HG03342 (cell line): ENCODE results near the gene ENO1.
A peak's percentile ranks its signal among the peaks of the same experiment; 100 is the strongest.
"Not testable (repeated sequence)": the region's sequence is repeated elsewhere in the genome, so short reads cannot be mapped to it uniquely, and the experiment has no call there.

ENCODE experiments used
- ATAC-seq: cut with Tn5 transposase; IDR thresholded peaks from one replicate; pipeline ENCODE4 v1.9.1; 2021; ENCODE audit warnings: mild to moderate bottlenecking, moderate library complexity; ENCODE audit not compliant: unreplicated experiment

Gene ENO1

GRCh38 chr1:8897505-8897904, 19.0 kb upstream of the ENO1 start:
- not testable (repeated sequence) for ATAC-seq

- ATAC-seq: not testable (repeated sequence)
These were observed 18.3 kb upstream of the ENO1 start for GRCh38 chr1:8896775-8897174.

GRCh38 chr1:8892026-8892425, 13.5 kb upstream of the ENO1 start:
- no peak for ATAC-seq

- ATAC-seq: no peak
These were observed 12.9 kb upstream of the ENO1 start for GRCh38 chr1:8891401-8891800.

- ATAC-seq: no peak
These were observed 11.7 kb upstream of the ENO1 start for GRCh38 chr1:8889925-8890785.

- ATAC-seq: no peak
These were observed 10.8 kb upstream of the ENO1 start for GRCh38 chr1:8889103-8889846.

GRCh38 chr1:8886589-8886988, 8.1 kb upstream of the ENO1 start:
- ATAC-seq: no peak

GRCh38 chr1:8886031-8886524, 7.6 kb upstream of the ENO1 start:
- not testable (repeated sequence) for ATAC-seq

- ATAC-seq: not testable (repeated sequence)
These were observed 5.6 kb upstream of the ENO1 start for GRCh38 chr1:8884105-8884504.

- ATAC-seq: no peak
These were observed 5.0 kb upstream of the ENO1 start for GRCh38 chr1:8883491-8883890.

GRCh38 chr1:8879922-8880676, 1.6 kb upstream of the ENO1 start:
- no peak for ATAC-seq

GRCh38 chr1:8879464-8879921, 1.0 kb upstream of the ENO1 start:
- no peak for ATAC-seq

- ATAC-seq: peak; percentile 79
These were observed 395 bp upstream of the ENO1 start for GRCh38 chr1:8878698-8879463.

GRCh38 chr1:8876087-8876486, 2.4 kb downstream of the ENO1 start:
- ATAC-seq: no peak

- ATAC-seq: no peak
These were observed 3.1 kb downstream of the ENO1 start for GRCh38 chr1:8875216-8875861.

GRCh38 chr1:8874230-8875201, 4.0 kb downstream of the ENO1 start:
- no peak for ATAC-seq

GRCh38 chr1:8873506-8874229, 4.8 kb downstream of the ENO1 start:
- ATAC-seq: no peak

- no peak for ATAC-seq
These were observed 5.5 kb downstream of the ENO1 start for GRCh38 chr1:8873001-8873400.
